HG03097 (cell line): ENCODE measurements around the gene CWC22.
"Not testable (repeated sequence)": the region's sequence is repeated elsewhere in the genome, so short reads cannot be mapped to it uniquely, and the experiment has no call there.

Source experiments
- ATAC-seq: cut with Tn5 transposase; IDR thresholded peaks from one replicate; pipeline ENCODE4 v1.9.1; 2021; ENCODE audit not compliant: unreplicated experiment, low FRiP score

Gene CWC22

DNA sequence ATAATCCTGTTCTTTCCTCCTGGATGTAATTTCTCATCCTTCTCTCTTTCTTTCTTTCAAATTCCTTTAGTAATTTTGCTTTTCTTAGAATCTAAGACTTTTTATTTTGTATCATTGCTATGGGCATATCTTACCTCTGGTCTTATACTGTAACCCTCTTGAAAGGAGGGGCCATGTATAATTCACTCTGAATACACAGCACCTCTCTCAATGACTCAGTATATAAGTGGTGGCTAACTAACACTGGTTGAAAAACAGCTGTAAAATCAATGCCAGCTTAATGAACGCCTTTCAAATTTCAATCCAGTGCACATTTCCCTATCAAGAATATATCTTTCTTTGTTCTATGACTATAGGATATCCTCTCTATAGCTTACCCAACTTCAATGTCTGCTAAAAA is 53.7 kb downstream of the CWC22 start:
- no peak for ATAC-seq

DNA sequence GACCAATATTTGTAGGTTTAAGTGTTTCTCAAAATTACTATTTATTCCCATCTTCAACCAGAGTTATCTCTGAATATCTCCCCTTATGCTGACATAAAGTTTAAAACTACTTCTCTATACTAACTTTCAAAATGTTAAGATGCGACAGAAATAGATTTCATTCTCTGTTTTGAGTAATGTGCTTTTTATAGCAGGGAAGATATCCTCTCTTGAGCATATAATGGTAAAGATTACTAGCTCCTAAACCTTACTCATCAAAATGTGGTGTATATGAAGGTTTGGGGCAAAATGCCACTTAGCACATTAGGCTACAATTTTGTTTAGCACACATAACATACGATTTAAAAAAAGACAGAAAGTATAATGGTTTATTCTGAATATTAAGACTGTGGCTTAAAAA is 54.4 kb downstream of the CWC22 start:
- ATAC-seq = no peak

DNA sequence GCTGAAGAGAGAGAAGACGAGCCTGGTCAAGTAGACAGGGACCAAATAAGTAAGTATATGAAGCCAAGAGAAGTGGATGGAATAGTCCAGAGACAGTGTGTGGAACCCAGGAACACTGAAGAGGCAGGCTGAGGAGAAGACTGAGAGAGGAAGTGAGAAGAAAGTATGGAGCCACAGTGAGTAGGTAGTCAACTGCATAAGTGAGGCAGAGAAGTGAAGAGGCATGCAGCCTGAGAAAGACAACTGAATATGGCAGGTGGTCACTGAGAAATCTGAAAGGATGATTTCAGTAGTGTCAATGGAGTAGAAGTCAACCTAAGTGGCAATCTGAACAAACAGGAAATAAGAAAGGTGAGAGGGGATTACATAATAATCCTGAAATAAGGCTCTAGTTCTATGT is 55.4 kb downstream of the CWC22 start:
- ATAC-seq = no peak

DNA sequence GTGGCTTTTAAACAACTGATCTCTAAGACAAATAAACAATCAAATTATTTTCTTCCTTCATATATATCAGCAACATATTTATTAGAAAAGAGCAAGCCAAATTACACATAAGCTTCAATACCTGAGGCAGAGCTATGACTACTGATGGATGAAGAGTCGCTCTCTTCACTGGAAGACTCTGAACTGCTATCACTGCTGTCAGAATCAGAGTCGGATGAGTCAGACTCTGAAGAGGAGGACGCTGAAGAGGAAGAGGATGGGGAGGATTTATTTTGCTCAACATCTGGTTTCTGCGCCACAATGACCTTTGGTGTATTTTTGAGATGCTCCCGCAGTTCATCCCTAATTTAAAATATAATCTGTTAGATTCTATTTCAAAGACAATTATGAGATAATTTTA is 56.7 kb downstream of the CWC22 start:
- ATAC-seq = no peak

DNA sequence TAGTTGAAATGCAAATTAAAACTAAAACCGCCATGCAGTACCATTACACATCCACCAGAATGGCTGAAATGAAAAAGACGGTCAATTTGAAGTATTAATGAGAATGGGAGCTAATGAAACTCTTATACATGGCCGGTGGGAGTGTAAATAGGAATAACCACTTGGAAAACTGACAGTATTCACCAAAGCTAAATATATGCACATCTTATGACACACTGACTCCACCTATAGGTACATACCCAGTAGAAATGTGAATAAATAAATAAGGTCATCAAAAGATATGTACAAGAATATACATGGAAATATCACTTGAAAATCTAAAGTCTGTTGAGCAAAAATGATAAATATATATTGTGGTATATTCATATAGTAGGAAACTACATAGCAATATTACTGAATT is 57.7 kb downstream of the CWC22 start:
- ATAC-seq = no peak

DNA sequence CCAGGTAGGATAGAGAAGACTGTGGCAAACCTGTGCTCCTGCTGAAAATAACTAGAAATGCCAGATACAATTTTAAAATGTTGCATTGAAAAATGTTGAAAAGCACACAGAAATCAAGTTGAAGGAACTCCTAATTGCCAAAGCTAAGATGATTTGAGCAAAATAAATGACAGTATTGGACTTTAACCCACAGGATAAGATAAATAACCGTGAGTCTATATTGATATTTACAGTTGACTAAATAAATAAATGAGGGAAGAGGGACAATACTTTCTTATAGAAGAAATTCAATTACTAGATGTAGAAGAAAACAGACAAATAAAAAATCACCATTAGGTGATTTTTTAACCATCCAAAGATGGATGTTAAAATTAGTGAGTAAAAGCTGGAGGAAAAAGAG is 59.0 kb downstream of the CWC22 start:
- ATAC-seq = no peak

DNA sequence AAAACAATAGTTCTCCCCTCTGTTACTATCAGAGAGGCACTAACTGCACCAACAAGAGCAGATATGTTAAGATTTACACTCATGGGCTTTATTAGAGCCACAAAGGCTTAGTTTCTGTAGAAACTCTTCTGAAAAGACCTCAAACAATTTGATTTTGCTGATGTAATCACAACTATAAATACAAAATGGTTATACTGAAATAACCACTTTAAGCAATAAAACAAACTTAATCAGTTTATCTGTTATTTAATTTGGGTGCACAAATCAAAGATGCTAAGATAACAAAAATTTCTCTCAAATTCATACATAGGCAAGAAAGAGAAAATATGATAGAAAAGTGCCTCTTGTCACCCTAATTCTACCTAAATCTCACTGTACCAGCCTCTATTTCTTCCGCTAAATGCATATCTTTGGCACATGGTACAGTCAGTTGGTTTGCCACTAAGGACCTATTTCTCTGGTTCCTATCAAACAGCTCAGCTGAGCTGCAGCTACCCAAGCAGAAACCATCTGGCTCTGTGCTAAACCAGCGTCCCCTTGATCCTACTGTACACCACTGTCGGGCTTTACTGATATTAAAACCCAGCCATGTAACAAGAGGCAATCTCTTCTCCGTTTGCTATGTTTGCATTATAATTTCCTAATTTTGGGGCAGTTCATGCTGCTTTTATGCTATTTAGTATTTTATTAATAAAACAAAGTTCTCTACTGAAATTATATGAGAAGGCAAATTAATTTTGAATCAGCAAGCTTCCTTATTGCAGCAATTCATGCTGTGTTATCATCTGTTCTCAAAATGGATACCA is 60.1 kb downstream of the CWC22 start:
- ATAC-seq = no peak

DNA sequence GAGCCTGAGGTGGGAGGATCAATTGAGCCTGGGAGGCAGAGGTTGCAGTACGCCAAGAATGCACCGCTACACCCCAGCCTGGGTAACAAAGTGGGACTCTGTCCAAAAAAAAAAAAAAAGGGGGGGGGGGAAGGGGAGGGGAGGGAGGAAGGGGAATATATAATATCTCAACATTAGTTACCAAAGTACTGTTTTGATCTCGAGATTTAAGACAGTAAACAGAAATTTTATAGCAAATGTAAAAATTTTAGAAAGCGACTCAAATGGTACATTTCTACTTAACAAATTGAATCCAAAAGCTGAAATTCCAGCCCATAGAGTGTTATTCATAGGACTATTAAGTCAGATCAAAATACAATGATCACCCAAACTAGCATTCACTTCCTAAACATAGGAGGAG is 60.8 kb downstream of the CWC22 start:
- no peak for ATAC-seq

DNA sequence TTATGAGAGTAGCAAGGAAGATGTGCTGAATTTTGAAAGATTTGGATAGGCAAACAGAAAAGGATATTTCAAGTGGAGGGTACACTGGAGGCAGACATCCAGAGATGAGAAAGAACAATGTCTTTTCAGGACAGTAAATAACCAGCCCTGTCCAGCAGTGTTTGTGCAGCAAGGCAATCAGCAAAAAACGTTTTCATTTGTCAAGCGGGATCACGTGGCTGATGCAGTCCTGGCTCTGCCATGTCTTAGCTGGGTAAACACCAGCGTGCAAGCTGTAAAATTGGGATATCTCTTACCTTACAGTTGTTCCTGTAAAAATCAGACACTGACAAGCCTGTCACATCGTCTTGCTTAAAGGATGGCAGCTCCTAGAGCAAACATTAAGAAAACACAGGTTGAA is 67.8 kb downstream of the CWC22 start:
- no peak for ATAC-seq

DNA sequence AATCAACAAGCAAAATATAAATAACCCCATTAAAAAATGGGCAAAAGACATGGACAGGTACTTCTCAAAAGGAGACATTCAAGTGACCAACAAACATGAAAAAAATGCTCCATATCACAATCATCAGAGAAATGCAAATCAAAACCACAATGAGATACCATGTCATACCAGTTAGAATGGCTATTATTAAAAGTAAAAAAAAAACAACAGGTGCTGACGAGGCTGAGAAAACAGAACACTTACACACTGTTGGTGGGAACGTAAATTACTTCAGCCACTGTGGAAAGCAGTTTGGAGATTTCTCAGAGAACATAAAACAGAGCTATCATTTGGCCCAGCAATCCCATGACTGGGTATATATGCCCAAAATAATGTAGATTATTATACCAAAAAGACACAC is 69.1 kb downstream of the CWC22 start:
- ATAC-seq = no peak

DNA sequence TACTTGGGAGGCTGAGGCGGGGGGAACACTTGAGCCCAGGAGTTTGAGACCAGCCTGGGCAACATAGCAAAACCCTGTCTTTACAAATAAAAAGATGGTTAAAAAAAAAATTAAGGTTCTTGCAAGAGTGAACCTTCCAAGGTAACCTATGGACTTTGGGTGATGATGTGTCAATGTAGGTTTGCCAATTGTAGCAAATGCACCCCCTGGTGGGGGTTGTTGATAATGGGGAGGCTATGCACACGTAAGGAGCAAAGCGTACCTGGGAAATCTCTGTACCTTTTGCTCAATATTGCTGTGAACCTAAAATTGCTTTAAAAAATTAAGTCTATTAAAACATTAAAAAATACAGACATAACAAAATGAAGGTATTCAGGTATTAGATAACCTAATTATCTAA is 70.4 kb downstream of the CWC22 start:
- ATAC-seq = no peak

DNA sequence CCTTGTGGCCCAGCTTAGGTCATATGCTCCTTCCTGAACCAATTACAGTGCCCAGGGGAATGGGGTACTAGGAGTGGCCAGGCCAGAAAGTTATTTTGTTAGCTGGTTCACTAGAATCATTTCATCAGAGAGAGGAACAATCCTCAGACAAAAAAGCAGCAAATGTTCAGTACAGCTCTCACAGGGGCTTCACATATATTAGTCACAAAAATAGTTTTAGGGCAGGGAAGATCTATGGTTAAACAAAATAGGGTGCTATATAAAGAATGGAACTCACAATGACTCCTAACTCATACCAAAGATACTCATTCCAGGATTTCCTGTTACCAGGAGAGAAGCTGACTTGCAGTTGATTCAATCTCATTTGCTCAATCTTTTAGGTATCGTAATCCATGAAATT is 71.0 kb downstream of the CWC22 start:
- no peak for ATAC-seq

DNA sequence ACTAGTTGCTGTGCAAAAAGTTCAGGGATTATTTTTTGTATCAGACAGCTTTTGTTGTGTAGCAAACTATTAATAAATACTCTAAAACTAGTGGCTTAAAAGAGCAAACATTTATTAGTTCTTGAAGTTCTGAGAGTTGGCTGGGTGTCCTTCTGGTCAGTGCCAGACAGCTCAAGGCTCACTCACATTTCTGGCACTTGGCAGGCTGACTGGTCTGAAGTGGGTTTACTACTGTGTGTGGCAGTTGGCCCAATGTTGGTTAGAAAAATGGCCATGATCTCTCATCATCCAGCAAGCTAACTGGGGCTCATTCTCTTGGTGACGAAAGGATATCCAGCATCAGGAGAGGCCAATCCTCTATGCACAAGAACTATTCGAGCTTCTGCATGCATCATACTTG is 74.3 kb downstream of the CWC22 start:
- ATAC-seq = no peak

DNA sequence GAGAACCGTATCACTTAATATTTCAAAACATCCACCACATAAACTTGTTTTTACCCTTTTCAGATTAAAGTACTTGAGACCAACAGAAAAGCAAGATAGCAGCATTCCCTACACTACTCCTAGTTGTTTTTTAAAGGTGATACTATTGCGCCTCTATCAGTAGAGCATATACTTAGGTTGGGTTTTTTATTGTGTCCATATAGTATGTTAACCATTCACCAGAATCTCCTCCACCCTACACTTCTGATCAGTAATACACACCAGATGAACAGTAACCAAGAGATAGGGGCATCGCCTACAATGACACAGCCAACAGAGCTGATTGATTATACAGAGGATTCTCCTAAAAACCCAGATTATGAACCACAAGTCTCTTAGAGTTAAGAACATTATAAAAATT is 75.6 kb downstream of the CWC22 start:
- ATAC-seq = no peak

DNA sequence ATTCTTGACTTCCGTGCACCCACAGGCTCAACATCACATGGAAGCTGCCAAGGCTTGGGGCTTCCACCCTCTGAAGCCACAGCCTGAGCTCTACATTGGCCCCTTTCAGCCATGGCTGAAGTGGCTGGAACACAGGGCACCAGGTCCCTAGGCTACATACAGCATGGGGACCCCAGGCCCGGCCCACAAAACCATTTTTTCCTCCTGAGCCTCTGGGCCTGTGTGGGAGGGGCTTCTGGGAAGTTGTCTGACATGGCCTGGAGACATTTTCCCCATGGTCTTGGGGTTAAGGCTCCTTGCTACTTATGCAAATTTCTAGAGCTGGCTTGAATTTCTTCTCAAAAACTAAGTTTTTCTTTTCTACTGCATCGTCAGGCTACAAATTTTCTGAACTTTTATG is 77.1 kb downstream of the CWC22 start:
- ATAC-seq = not testable (repeated sequence)

DNA sequence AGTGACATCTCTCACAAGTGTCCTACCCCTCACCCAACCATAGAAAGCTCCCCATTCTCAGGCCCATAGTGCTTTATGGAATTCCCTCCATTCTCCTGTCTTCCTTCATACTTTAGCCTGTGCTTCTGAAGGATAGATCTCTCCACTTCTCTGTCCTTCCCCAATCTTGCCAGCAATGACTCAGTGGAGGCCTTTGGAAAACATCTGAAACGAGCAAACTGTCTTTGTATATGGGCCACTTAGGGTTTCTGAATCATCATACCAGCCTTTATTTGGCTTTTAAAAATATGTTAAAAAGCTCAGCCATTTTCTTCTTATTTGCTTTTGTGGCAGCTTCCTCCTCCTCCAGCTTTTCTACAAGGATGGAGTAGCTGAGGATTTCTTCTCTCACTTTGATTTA is 80.1 kb downstream of the CWC22 start:
- no peak for ATAC-seq

DNA sequence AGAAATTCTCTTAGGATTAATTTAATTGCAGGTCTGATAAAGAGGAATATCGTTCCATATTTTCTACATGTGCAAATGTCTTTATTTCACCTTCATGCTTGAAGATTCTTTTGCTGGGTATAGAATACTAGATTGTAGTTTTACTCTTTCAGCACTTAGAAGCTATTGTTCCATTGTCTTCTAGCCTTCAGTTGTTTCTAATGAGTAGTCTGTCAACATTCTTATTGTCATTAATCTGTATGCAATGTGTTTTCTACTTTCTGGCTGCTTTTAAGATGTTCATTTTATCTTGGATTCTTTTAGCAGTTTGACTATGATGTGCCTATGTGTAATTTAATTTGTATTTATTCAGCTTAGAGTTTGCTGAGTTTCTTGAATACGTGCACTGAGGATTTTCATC is 81.4 kb downstream of the CWC22 start:
- no peak for ATAC-seq

DNA sequence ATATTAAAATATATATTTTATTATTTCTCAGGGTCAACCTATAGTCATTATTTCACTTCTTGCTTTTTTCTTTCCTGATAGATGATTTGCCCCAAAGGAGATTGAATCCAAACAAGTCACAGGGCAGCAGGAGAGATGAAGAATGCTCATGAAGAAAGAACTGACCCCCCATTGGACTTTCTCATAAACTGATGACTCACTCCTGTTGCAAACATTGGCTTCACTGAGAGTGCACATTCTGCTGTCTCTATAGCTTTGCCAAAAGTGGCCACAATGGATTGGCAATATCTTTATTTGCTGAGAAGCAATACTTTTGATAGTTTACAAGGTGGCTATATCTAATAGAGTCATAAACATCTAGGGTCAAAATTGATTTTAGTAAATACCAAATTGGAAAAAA is 89.8 kb downstream of the CWC22 start:
- ATAC-seq = no peak

DNA sequence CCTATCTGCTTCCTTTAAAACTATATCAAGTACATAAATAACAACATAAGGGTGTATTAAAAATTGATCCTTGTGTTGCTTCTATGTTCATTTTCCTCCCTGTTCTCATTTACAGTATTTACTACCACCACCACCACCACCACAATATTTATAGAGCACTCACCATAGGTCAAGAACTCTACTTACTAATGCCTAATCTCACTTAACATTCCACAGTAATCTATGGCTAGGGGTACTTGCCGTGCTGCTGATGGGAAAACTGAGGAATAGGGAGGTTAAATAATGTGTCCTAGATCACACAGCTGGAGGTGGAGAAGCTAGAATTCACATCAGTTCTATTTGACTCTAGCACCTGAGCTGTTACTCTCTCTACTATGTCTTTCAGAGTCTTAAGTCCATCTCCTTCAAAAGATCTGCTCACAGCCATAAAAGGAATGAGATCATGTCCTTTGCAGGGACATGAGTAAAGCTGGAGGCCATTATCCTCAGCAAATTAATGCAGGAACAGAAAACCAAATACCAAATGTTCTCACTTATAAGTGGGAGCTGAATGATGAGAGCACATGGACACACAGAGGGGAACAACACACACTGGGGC is 91.6 kb downstream of the CWC22 start:
- no peak for ATAC-seq

DNA sequence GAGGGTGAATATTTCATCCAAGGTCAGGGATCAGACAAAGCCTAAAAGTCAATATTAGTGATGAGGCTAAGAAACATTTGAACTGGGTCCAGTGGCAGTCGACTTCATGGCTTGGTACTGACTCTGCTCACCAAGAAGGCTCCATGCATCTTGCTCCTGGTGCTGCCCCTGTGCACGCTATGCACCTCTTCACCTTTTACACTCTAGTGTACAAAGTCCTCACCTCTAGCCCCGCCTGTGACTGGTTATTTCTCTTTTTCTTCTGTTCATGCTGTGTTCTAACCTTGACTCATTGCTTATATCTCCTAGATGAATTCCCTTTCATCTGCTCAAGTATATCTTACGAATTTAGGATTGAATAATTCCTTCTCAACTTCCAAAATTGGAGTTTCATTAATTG is 93.3 kb downstream of the CWC22 start:
- no peak for ATAC-seq

DNA sequence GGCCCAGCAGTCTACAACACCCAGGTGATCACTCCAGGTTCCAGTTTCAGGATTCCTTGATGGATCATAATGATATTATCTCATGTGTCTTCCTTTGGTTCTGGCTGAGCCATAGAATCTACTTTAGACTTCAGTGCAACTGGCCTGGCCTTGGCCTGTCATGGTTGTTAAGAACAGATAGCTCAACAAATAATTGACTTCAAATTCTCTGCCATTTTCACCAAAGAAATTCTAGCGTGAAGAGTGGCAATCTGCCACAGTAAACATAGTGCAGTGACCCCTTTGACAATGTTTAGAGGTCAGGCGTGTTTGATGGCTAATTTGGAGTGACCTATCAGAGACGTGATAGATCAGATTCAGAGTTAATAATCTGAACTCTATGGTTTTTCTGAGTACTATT is 95.5 kb downstream of the CWC22 start:
- ATAC-seq = no peak

DNA sequence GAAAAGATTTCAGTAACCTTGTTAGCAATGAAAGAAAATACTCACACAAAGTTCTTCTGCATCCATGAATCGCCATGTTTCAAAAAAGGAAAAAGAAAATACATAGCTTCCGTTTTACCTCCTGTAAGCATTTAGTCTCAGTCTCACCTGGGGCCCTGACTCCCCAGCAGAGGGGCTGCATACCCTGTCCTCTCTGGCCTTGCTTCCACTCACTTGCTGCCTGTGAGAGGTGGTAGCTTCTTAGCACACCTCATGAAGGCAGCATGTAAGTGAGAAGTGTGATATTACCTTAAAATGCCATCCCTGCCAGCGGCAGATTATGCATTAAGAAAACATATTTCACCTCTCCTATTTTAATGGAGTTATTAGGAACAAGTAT is 96.4 kb downstream of the CWC22 start:
- ATAC-seq = no peak
